NCI-H2171 (cell line): ENCODE data around the gene ART4.

Experiments used
- DNase-seq: peaks from one replicate; lab custom pipeline; 2025; lab: John Stamatoyannopoulos, UW

Gene ART4

DNA sequence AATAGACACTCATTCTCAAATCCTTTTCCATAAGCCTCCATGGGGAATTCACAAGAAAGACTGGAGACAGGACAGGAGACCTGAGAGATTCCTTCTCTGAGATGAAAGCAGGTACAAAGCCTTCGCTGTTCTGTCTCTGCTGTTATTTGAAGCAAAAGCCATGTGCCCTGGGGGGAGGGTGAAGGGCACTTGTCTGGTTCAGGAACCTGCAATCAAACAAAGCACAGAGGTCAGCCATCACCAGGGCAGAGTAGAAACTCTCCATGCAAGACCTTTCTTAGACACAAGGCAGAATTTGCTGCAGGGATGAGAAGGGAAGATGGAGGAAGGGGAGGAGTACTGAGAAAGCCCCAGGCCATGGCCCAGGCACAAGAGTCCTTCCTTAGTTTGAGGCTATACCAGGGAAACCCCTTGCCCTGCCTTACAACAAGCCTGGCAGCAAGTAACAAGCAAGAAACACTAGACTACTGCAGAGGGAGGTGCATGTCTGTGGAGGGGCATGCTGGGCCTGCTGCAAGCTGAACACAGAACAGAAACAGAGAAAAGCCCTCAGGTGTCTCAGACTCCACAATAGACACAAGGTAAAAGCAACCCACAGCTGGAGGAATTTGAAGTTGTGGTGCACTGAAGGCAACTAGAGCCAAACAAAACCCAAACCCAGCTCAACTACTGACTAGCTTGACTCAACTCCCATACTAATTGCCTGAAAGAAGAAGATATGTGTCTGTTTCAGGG is 7.8 kb upstream of the ART4 start:
- no peak for DNase-seq

DNA sequence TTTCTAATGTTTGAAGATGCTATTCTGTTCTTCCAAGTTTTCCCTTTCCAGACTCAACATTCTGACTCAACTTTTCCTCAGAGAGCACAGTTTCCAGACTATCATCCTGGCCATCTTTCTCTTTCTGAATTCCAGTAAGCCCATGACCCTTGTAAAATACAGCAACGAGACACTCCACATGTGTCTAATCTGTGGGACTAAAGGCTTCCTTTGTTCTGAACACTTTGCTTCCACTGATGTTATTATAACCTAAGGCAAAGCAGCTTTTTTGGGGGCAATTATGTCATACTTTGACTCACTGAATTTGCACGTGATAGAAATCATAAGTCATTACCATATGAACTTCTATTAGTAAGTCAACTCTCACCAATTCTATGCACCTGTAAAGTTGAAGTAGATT is 6.3 kb upstream of the ART4 start:
- DNase-seq: no peak

DNA sequence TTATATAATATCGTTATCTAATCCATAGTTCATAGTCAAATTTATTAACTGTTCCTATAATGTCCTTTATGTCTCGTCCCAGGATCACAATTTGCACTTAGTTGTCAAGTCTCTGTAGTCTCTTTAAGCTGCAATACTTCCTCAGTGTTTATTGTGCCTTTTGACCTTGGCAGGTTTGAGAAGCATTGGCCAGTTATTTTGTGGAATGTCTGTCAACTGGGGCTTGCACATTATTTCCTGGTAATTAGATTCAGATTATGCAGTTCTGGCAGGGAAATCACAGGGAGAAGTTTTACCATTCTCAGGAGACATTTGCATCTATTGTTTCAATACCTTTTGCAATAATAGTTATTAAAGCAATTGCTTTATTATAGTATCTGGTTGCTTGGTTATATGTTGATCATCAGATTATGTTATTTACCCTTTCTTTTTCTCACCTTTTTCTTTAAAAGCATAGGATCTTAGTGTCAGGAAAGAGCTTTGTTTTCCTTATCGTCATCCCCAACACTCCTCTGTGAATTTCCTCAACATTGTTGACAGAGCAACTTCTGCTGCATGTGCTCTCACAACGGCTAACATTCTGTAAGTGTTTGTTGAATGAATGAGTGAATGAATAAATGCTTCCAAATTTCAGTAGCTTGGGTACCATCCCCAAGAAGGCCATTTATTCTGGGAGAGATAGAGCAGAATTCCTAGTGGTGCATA is 3.7 kb upstream of the ART4 start:
- no peak for DNase-seq

DNA sequence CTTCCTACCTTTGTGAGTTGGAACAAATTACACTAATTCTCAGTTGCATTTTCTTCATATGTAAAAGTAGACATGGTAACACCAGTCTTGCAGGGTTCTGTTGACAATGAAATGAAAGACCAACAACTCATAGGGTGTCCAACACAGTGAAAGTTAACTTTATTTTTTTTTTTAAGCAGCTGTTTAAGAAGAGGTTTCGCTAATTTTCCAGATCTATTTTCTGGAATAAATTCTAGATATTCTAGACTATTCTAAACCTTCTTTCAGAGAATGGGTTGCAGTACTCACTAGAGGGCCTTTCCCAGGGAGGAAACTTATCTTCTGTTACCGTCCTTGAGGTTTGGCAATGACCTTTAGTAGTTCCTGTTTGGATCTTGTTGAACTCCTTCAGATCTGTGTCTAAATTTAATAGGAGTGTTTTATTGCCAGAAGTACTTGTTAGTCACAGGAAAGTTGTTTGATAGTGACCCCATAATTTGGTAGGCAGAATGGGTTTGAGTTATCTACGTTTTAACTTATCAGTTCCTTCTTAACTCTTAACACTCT is 2.8 kb upstream of the ART4 start:
- DNase-seq: no peak

DNA sequence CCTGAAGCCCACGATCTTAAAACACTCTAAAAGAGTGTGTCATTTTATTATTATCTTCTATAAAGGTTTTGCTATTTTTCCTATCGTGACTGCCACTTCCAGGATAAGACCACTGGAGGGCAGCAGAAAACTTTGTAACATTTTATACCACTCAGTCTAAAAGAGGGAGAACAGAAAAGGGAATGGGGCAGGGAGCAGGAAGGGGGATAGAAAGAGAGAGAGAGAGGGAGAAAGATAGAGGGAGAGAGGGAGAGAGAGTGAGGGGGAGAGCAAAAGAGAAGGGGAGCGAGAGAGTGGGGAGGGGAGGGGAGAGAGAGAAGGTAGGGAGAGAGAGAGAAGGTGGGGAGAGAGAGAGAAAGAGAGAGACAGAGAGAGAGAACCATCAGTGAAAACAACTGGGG is 2.0 kb upstream of the ART4 start:
- peak; percentile 15 for DNase-seq

DNA sequence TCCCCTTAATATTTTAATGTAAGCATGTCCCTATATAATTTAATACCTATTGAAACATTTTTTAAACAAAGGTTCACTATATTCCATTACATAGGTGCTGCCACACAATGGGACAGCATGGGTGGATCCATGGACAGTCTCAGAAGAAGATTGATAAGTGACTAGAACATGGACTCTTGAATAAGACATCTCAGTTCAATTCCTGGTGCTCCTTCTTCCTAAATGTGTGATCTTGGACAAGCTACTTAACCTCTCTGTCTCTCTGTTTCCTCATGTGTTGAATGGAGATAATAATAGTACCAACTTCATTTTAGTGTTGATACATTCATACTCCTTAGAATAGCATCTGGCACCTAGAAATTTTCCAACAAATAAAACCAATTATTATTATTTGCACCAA is 1.1 kb upstream of the ART4 start:
- no peak for DNase-seq

DNA sequence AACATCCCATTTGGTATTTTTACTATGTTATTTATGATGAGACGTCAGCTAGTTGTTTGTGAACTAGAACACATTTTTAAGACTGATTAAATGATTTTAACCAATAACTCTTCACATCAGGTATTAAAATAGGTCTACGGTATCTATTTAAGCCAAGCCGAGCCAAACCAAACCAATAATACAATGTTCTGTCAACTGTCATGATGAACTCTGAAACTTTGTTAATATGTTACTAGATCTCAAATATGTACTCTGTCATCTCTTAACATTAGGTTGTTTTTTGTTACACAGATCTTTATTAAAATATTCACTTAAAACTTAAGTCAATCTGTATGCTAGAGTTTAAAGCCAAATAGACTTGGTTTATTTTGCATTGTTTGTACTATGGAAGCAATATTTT is 1.0 kb downstream of the ART4 start:
- DNase-seq: no peak

DNA sequence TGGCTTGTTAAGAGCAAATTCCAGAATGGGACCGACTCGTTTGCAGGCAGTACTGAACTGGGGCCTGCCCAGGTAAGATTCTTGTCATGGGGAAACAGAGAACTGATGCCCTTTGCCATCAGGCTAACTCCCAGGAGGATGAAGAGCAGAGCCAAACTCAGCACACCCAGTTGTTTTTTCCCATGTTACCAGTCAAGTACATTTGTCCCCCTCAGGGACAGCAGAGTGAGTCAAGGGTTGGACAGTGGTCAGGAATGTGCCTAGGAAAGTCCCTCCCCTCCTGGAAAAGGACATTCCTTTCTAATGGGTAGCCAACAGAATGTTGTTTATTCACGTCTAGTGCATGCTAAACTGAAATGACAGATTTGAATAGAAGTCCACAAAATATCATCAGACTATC is 1.6 kb downstream of the ART4 start:
- no peak for DNase-seq

DNA sequence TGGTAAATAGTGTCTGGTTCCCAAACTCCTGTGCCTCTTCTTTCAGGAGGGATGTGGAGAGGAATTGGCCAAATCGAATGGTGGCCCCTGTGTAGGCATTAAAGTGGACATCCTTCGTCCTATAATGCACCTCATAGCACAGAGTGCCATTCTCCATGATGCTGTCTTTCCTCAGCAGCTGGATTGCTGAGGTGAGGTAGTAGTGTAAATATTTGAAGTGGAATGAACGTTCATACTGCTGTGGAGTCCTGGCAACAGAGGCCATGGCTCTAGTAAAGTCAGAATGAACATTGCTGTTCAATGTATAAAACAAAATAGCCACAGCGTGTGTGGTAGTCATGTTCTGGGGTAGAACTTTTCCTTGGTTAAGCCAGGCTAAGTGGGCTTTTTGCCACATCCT is 2.7 kb downstream of the ART4 start:
- DNase-seq: no peak

DNA sequence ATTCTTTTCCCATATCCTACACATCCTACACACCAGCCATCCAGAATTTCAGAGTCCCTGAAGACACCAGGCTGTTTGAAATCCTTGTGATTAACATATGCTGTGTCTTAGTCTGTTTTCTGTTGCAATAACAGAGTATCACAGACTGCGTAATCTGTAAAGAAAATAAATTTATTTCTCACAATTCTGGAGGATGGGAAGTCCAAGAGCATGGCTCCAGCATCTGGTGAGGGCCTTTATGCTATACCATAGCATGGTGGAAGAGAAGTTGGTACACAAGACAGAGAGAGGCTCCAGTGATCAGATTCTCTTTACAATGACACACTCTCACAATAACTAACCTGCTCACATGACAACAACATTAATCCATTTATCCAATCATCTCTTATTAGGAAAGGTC is 4.1 kb downstream of the ART4 start:
- no peak for DNase-seq

DNA sequence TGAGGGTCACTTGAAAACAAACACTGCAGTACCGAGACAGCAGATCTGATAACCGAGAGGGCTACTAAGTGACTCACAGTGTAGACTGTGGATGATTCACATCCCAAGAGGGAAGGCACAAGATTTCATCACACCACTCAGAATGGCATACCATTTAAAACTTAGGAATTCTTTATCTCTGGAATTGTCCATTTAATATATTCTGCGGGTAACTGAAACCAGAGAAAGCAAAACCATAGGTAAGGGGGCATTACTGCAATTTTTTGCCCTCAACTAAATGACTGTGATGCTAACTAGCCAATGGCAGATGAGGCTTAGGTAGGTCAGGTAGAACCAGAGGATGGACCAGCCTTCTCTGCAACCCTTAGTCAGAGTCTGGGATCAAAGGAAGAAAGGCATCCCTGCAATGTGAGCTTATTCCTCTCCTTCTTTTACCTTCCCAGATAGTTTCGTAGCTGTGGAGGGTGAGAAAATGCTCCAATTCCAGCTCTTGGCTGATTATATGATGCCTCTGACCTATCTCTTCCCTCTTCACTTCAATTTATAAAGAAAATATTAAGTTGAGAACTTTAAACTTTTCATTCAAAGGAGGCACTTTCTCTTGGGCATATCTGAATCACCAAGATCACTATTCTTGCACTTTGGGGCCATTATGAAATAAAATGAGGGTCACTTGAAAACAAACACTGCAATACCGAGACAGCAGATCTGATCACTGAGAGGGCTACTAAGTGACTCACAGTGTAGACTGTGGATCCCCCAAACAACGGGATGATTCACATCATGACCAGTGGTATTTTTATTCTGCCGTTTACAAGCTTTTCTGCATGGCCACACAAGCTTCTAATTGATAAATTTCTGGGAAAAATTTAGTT is 6.8 kb downstream of the ART4 start:
- DNase-seq: no peak

DNA sequence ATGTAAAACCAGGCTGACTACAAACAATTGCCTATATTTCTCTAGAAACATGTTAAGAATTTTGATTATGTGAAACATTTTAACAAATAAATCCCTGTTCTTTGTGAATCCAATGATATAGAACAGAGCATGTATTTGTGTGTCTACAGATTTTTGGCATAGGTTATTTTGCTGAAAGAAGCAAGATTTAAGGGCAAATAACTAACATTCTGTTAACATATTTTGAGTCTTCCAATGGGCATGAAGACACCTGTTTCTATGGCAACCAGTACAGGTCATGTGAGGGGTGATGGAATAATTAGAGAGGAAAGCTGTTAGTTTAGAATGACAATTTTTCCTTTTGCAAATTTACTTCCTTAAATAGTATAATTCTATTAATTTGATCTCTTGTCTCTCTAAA is 8.8 kb downstream of the ART4 start:
- DNase-seq: no peak

DNA sequence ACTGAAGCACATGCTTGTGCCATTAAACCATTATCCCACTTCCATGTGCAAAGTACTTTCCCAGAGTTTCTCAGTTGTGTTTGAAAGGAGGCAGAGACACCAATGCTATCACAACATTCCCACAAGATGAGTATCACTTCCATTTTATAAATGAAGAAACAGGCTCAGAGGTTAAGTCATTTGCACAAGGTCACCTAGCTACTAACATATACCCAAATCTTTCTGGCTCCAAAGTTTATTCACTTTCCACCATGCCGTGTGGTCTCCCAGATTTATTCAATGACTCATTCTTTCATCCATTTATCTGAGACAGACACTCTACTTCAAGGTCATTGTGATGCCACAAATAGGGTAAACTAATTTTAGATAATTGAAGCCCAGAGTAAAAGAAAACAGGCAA is 9.4 kb downstream of the ART4 start:
- no peak for DNase-seq

DNA sequence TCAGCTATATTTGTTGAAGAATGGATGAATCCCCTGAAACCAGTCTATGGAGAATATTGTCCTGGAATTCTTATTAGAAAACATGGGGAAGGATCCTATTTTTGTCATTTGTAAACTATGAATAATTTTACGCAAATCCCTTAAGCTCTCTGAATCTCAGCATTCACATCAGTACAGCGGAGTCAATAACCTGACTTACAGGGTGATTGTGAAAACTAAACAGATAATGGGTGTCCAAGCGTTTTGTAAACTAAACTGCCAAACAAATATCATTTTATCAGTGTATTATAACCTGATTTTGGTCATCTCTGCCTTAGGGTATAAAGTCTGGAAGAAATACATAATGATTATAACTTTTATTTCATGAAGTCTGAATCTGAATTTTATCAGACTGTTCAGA is 10.0 kb downstream of the ART4 start:
- DNase-seq: no peak

DNA sequence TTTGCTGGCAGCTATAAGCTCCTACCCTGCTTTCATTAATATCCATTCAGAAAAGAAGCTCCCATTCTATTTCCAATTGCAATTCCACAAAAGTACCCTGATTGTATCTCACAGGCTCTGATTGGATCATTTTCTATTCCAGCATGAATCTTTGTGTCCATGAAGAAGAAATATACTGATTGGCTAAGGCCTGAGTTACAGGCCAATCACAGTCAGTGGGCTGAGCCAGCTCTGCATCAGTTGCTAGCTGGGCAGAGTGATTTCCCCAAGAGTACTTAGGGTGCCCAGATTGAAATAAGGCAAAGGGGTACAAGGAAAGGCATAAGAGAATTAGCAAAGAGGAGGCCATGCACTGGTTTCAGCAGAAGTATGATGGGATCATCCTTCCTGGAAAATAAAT is 14.4 kb downstream of the ART4 start:
- no peak for DNase-seq

DNA sequence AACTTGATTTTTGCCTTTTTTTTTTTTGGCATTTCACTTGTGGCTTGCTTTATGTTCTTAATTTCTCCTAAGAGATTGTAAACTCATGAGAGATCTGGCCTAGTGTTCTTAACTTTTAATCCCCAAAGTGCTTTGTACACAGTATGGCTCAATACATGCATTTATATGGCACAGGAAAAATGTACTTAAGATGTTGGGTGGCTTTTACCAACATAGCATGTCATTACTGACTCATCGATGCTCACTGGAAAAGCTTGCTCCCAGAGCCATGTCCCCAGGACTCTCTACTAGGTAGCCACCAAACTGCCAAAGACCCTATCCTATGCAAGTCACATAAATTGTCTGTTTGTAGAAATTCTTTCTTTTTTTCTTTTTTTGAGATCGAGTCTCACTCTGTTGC is 16.3 kb downstream of the ART4 start:
- DNase-seq: no peak

DNA sequence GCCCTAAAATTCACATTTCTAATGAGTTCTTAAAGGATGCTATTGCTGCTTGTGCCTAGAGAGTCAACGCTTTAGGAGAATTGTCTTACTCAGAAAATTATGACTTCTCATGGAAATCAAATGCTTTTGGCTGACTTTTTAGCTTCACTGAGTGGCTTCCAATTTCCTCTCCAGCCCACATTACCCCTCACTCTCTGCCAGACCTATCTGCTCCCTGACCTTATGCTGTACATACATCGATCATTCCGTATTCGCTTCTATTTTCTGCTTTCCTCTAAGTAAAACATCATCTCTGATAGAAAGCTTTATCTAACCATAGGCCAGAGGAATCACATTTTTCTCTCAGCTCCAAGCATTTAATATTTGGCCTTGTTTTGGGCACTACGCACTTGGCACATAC is 16.8 kb downstream of the ART4 start:
- DNase-seq: no peak

DNA sequence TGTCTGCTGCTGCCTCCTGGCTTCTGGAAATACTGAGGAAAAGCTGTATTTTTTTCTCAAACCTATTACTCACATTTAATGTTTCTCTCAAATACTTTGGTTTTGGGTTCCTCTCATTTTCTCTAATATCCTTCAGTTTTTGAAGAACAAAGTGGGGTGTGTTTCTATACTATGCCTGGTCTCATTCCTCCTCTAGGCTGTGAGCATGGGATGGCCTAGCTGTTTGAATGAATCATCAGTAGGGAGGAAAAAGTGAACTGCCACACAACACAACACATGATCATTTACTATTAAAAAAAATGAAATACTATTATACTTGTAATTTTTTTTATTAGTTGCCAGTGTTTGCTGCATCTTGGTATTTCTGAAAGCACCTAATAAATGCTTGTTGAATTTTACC is 18.1 kb downstream of the ART4 start:
- no peak for DNase-seq

DNA sequence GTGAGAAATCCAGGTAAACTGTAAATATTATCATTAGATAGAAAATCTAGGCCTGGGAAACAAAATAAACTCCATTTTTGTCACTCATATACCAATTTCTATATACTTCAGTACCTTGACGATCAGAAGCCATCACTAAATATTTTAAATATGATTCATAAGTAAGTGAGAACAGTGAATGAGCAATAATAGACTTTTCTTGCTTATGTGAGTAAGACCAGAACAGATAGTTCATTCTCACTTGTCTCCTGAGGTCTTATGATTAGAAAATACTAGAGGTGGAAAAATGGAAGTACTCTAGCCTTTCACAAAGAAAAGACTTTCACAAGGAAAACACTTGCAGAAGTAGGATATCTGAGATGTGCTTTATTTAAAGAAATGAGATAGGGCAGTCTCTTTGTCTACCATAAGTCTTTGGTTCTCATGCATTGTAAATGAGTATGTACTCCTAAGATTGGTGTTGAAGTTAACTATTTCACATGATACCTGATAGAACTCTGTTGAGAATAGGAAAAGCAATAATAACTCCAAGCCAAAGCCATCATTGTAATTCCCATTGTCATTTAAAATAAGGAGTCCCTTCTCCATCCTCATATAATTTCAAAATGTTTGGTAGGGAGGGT is 19.2 kb downstream of the ART4 start:
- DNase-seq: no peak

DNA sequence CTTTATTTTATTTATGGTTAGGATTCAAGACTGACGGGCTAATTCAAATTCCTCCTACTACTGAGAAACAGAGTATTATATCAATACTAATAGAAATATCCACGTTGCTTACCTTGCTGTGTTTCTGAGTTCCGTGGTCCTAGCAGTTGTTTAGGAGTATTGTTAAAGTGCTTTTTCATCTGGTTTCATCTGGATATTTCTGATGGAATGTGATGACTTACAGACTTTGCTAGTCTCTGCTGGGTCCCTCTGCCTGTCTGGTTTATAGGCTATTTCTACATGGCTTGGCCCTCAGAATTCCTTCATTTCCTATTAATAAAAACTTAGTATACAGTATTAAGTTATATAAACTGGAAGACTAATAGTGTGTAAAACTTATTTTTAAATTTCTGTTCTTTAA is 29.3 kb downstream of the ART4 start, which contains the start of gene SMCO3:
Gene SMCO3, minus strand, starts transcription at position 169 of the 400 bp plus-strand sequence. CDS start 7,502 bp downstream, outside the sequence.
- no peak for DNase-seq

DNA sequence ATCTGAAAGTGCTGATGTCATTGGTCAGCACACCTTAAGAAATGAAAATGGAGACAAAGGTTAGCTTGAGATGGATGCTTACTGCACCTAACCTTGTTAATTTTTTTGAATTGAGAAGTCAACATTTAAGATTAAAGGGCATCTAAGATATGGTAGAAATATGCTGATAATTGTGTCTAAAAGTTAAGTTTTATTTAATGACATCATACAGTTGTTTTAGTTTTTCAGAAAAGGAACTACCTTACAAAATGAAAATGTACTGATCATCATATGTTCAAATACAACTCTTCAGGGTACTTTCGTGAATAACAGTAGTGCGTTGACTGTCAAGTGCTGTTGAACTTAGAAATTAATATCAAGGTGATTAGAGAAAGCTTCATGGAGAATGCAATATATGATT is 31.8 kb downstream of the ART4 start:
- no peak for DNase-seq

DNA sequence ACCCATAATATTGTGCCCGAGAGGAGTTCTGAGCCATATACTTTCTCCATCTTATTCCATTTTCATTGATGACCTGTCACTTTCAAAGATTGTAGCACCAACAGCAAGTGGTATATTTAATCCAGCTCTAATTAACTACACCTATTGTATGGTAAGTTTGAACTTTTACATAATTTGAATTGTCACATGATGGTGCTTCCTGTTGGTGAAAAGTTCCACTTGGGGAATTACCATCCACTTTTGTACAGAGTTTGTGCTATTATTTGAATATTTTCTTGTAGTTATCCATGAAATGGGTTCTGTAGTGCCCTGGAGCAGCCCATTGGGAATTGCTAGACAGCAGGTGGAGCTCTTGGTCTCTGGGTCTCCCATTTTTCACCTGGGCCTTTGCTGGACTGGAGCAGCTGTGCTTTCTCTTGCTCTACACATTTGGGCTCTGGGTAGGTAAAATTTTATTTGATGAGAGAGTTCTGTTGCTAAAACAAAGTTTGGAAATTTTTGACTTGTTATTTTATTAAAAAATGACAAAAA is 32.3 kb downstream of the ART4 start:
- DNase-seq: no peak
